PC-3 (cell line): ENCODE results near the gene GSG1L. TPM values are rescaled to one million over a fixed set of nuclear protein-coding genes. Genes with fewer than 3 reads are reported as not detected.

Source experiments
- ATAC-seq: fragments of 200-7000 bp; cut with Tn5 transposase; 2 replicates; pipeline ENCODE4 v1.9.1; 2020; ENCODE audit warnings: mild to moderate bottlenecking, moderate library complexity
- BruUV-seq: library from RNA; stranded (reverse); fragments of 400-500 nt; replicated peaks from 2 replicates; lab custom pipeline; 2021; lab: Mats Ljungman, UMichigan
- CTCF ChIA-PET: fragments of 300-600 bp; sonication (Branson Sonifier 250); formaldehyde crosslinking; loops from one replicate; lab custom pipeline; 2022; ENCODE audit warnings: antibody characterized with exemption; lab: Charles Lee
- POLR2A ChIA-PET: fragments of 300-600 bp; sonication (Branson Sonifier 250); formaldehyde crosslinking; loops from one replicate; lab custom pipeline; 2022; ENCODE audit warnings: antibody characterized with exemption; ENCODE audit not compliant: unreplicated experiment; lab: Charles Lee
- DNase-seq: peaks from one replicate; pipeline ENCODE4 v3.0.0-alpha.2; 2015
- H2AFZ ChIP-seq: fragments of 300-600 bp; sonication (generic); 2 replicates; pipeline ENCODE4 v1.6.0; 2016; ENCODE audit warnings: antibody characterized with exemption, low read length
- H3F3A ChIP-seq: fragments of 300-600 bp; sonication (generic); one replicate; pipeline ENCODE4 v1.6.0; 2017; ENCODE audit warnings: antibody characterized with exemption, low read length, control low read depth, mild to moderate bottlenecking; ENCODE audit not compliant: unreplicated experiment
- H3K27ac ChIP-seq: fragments of 300-600 bp; sonication (generic); 2 replicates; pipeline ENCODE4 v1.5.1; 2016; ENCODE audit warnings: mild to moderate bottlenecking, low read length
- H3K27me3 ChIP-seq: fragments of 300-600 bp; sonication (generic); 2 replicates; pipeline ENCODE4 v1.6.1; 2016; ENCODE audit warnings: low read length, mixed read lengths
- H3K36me3 ChIP-seq: fragments of 300-600 bp; sonication (generic); 2 replicates; pipeline ENCODE4 v1.6.1; 2016; ENCODE audit warnings: low read depth, mixed run types, low read length, mixed read lengths
- H3K4me1 ChIP-seq: fragments of 300-600 bp; sonication (generic); 2 replicates; pipeline ENCODE4 v1.5.1; 2016; ENCODE audit warnings: low read length; ENCODE audit not compliant: insufficient read depth
- H3K4me2 ChIP-seq: fragments of 300-600 bp; sonication (generic); 2 replicates; pipeline ENCODE4 v1.6.0; 2016; ENCODE audit warnings: low read length
- H3K4me3 ChIP-seq: fragments of 300-600 bp; sonication (generic); 2 replicates; pipeline ENCODE4 v1.5.1; 2016; ENCODE audit warnings: mild to moderate bottlenecking, low read length, mixed read lengths
- H3K79me2 ChIP-seq: fragments of 300-600 bp; sonication (generic); 2 replicates; pipeline ENCODE4 v1.6.1; 2017; ENCODE audit warnings: low read length, mixed read lengths
- H3K9ac ChIP-seq: fragments of 300-600 bp; sonication (generic); 2 replicates; pipeline ENCODE4 v1.6.0; 2016; ENCODE audit warnings: mild to moderate bottlenecking, low read length
- H3K9me2 ChIP-seq: fragments of 300-600 bp; sonication (generic); replicated peaks from 2 replicates; pipeline ENCODE4 v1.6.1; 2016; ENCODE audit warnings: mixed run types, low read length, mixed read lengths
- H3K9me3 ChIP-seq: fragments of 300-600 bp; sonication (generic); 2 replicates; pipeline ENCODE4 v1.6.1; 2016; ENCODE audit warnings: low read length, mixed read lengths
- H4K20me1 ChIP-seq: fragments of 300-600 bp; sonication (generic); 2 replicates; pipeline ENCODE4 v1.6.1; 2016; ENCODE audit warnings: low read length, mixed read lengths
- CTCF ChIP-seq: fragments of 300-600 bp; sonication (generic); conservative IDR thresholded peaks from 2 replicates; pipeline ENCODE4 v1.5.1; 2017; ENCODE audit warnings: antibody characterized with exemption, low read depth, mild to moderate bottlenecking, low read length
- EZH2 ChIP-seq: fragments of 300-600 bp; sonication (generic); IDR thresholded peaks from one replicate; pipeline ENCODE4 v1.6.1; 2017; ENCODE audit warnings: antibody characterized with exemption, mild to moderate bottlenecking, low read length; ENCODE audit not compliant: unreplicated experiment
- EZH2phosphoT487 ChIP-seq: fragments of 300-600 bp; sonication (generic); IDR thresholded peaks from 2 replicates; pipeline ENCODE4 v1.6.1; 2018; ENCODE audit warnings: mild to moderate bottlenecking, antibody characterized with exemption, low read length, borderline replicate concordance
- intact Hi-C: fragments of 100-400 bp; cut with micrococcal nuclease; formaldehyde crosslinking; loops from 2 replicates; pipeline ENCODE4 v1.9.0; 2023
- total RNA-seq: library from RNA; depleted of rRNA; stranded (reverse); fragments of >200 nt; gene quantifications from 2 replicates; pipeline ENCODE4 v1.2.3, GENCODE V29; 2014

The GSG1L gene
- total RNA-seq, 1 experiment from 2014 or later = not detected

GRCh38 chr16:27921134-27921533 is 142.4 kb downstream of the GSG1L start:
- H2AFZ ChIP-seq = no peak overlapping the region
- H3K27ac ChIP-seq = no peak overlapping the region
- ATAC-seq (no peak), DNase-seq (no peak)
- intact Hi-C loops = no loop called here
- BruUV-seq = no TSS peak
- ChIA-PET POLR2A (no interaction called here), CTCF (no interaction called here)
- no peaks in the 10 kb centered on the region for H3K9me3 ChIP-seq
- peaks cover 5% of the 10 kb centered on the region; the same call in 1 of the 2 replicates for H3K4me1 ChIP-seq
- no peak overlapping the region for H3K4me3 ChIP-seq
- H3F3A ChIP-seq = no peaks in the 10 kb centered on the region
- H3K9ac ChIP-seq = no peak overlapping the region
- no peak overlapping the region for H3K4me2 ChIP-seq
- H3K27me3 ChIP-seq = 0 out of 2 replicates have a peak, but pooled peaks cover 6% of the 10 kb centered on the region
- no peak for TF ChIP-seq EZH2phosphoT487
- no peak for TF ChIP-seq CTCF
- TF ChIP-seq EZH2 = no peak
- no peaks in the 10 kb centered on the region for H3K79me2 ChIP-seq
- H3K36me3 ChIP-seq = no peaks in the 10 kb centered on the region
- no peaks in the 10 kb centered on the region for H4K20me1 ChIP-seq
- no peaks in the 10 kb centered on the region for H3K9me2 ChIP-seq

- ATAC-seq = peak; percentile 65
- Histone ChIP-seq H3K4me3 (no peak overlapping the region), H3K9me3 (no peaks in the 10 kb centered on the region), H2AFZ (no peak overlapping the region), H4K20me1 (no peaks in the 10 kb centered on the region), H3K27ac (no peak overlapping the region), H3K4me2 (no peak overlapping the region), H3K9me2 (no peaks in the 10 kb centered on the region), H3F3A (no peaks in the 10 kb centered on the region), H3K9ac (no peak overlapping the region), H3K79me2 (no peaks in the 10 kb centered on the region), H3K4me1 (peaks cover 5% of the 10 kb centered on the region; the same call in 1 of the 2 replicates), H3K36me3 (no peaks in the 10 kb centered on the region), H3K27me3 (0 out of 2 replicates have a peak, but pooled peaks cover 6% of the 10 kb centered on the region)
- ChIA-PET CTCF (no interaction called here), POLR2A (no interaction called here)
- peak; percentile 13 for DNase-seq
- intact Hi-C loops = no loop called here
- TF ChIP-seq EZH2phosphoT487 (no peak), CTCF (no peak; the same call in 1 of the 2 replicates), EZH2 (no peak)
- no TSS peak for BruUV-seq
These were observed 143.1 kb downstream of the GSG1L start for GRCh38 chr16:27920391-27920891.

- H3F3A ChIP-seq = no peaks in the 10 kb centered on the region
- intact Hi-C loops = no loop called here
- no peaks in the 10 kb centered on the region for H3K9me3 ChIP-seq
- H3K79me2 ChIP-seq = no peaks in the 10 kb centered on the region
- H3K4me3 ChIP-seq = no peak overlapping the region
- no peak overlapping the region for H3K9ac ChIP-seq
- no peaks in the 10 kb centered on the region for H3K36me3 ChIP-seq
- TF ChIP-seq CTCF (no peak), EZH2phosphoT487 (no peak), EZH2 (no peak)
- no peak overlapping the region for H3K27ac ChIP-seq
- no peak overlapping the region for H2AFZ ChIP-seq
- no peaks in the 10 kb centered on the region for H4K20me1 ChIP-seq
- no peak for DNase-seq
- no peak overlapping the region for H3K4me2 ChIP-seq
- ChIA-PET POLR2A (no interaction called here), CTCF (no interaction called here)
- no peaks in the 10 kb centered on the region for H3K4me1 ChIP-seq
- H3K27me3 ChIP-seq = 0 out of 2 replicates have a peak, but pooled peaks cover 6% of the 10 kb centered on the region
- no TSS peak for BruUV-seq
- ATAC-seq = no peak
- no peaks in the 10 kb centered on the region for H3K9me2 ChIP-seq
These were observed 144.8 kb downstream of the GSG1L start for GRCh38 chr16:27918755-27919154.
